GM23338 (cell line): ENCODE measurements around the gene MND1. TPM values are rescaled to one million over a fixed set of nuclear protein-coding genes. Genes with fewer than 3 reads are reported as not detected.

Source experiments
- ATAC-seq: fragments of 200-7000 bp; cut with Tn5 transposase; 3 replicates; pipeline ENCODE4 v1.9.1; 2020
- DNase-seq: peaks from one replicate; pipeline ENCODE4 v3.0.0-alpha.2; 2015; ENCODE audit warnings: low spot score
- H2AFZ ChIP-seq: fragments of 200-600 bp; sonication (generic); 2 replicates; pipeline ENCODE4 v1.8.0; 2016; ENCODE audit warnings: antibody characterized with exemption, mild to moderate bottlenecking, moderate library complexity
- H3F3A ChIP-seq: fragments of 200-600 bp; sonication (generic); replicated peaks from 2 replicates; pipeline ENCODE4 v1.8.0; 2017; ENCODE audit warnings: antibody characterized with exemption, mixed run types, low read depth
- H3K27ac ChIP-seq: fragments of 200-600 bp; sonication (generic); 2 replicates; pipeline ENCODE4 v1.6.1; 2016; ENCODE audit warnings: low read depth
- H3K27me3 ChIP-seq: fragments of 200-600 bp; sonication (generic); 2 replicates; pipeline ENCODE4 v1.8.0; 2016; ENCODE audit warnings: mild to moderate bottlenecking, mixed run types, moderate library complexity; ENCODE audit not compliant: insufficient read depth
- H3K36me3 ChIP-seq: fragments of 200-600 bp; sonication (generic); 2 replicates; pipeline ENCODE4 v1.8.0; 2016; ENCODE audit warnings: mild to moderate bottlenecking; ENCODE audit not compliant: insufficient read depth
- H3K4me1 ChIP-seq: fragments of 200-600 bp; sonication (generic); 2 replicates; pipeline ENCODE4 v1.8.0; 2016; ENCODE audit warnings: mild to moderate bottlenecking, moderate library complexity; ENCODE audit not compliant: insufficient read depth
- H3K4me2 ChIP-seq: fragments of 200-600 bp; sonication (generic); 2 replicates; pipeline ENCODE4 v1.7.1; 2017; ENCODE audit warnings: mixed run types
- H3K4me3 ChIP-seq: fragments of 200-600 bp; sonication (generic); 2 replicates; pipeline ENCODE4 v1.6.1; 2016; ENCODE audit warnings: mixed run types
- H3K79me2 ChIP-seq: fragments of 200-600 bp; sonication (generic); replicated peaks from 2 replicates; pipeline ENCODE4 v1.8.0; 2017; ENCODE audit warnings: mild to moderate bottlenecking; ENCODE audit not compliant: insufficient read depth
- H3K9me2 ChIP-seq: fragments of 200-600 bp; sonication (generic); 2 replicates; pipeline ENCODE4 v1.8.0; 2017; ENCODE audit not compliant: insufficient read depth
- H4K20me1 ChIP-seq: fragments of 200-600 bp; sonication (generic); replicated peaks from 2 replicates; pipeline ENCODE4 v1.8.0; 2017; ENCODE audit warnings: mild to moderate bottlenecking; ENCODE audit not compliant: insufficient read depth
- H3K27ac Mint-ChIP-seq: 2 replicates; pipeline ENCODE4 v1.8.0; 2020; ENCODE audit warnings: inconsistent platforms, mild to moderate bottlenecking, moderate library complexity, mixed read lengths
- H3K27me3 Mint-ChIP-seq: 3 replicates; pipeline ENCODE4 v1.8.0; 2022; ENCODE audit warnings: low read depth, mild to moderate bottlenecking, moderate library complexity, mixed read lengths, inconsistent platforms; ENCODE audit not compliant: insufficient read depth, poor library complexity
- H3K36me3 Mint-ChIP-seq: 3 replicates; pipeline ENCODE4 v1.8.0; 2021; ENCODE audit warnings: low read depth, mild to moderate bottlenecking, inconsistent platforms, moderate library complexity, mixed read lengths
- H3K4me1 Mint-ChIP-seq: 3 replicates; pipeline ENCODE4 v1.8.0; 2020; ENCODE audit warnings: mild to moderate bottlenecking, inconsistent platforms, mixed read lengths
- H3K4me3 Mint-ChIP-seq: 3 replicates; pipeline ENCODE4 v1.8.0; 2021; ENCODE audit warnings: moderate library complexity, mild to moderate bottlenecking, inconsistent platforms, mixed read lengths
- H3K9me3 Mint-ChIP-seq: 3 replicates; pipeline ENCODE4 v1.8.0; 2020; ENCODE audit warnings: moderate library complexity, mild to moderate bottlenecking, inconsistent platforms, mixed read lengths
- CREB1 ChIP-seq: fragments of 250-450 bp; sonication (Bioruptor Pico); IDR thresholded peaks from 2 replicates; pipeline ENCODE4 v1.5.0; 2020; ENCODE audit warnings: low read depth, mild to moderate bottlenecking, moderate library complexity
- NANOG ChIP-seq: IDR thresholded peaks from 2 replicates; pipeline ENCODE4 v1.6.1; 2016; ENCODE audit warnings: antibody characterized with exemption, borderline replicate concordance
- POLR2AphosphoS5 ChIP-seq: IDR thresholded peaks from 2 replicates; pipeline ENCODE4 v1.6.1; 2016; ENCODE audit warnings: antibody characterized with exemption, low read depth
- ZNF114 ChIP-seq: fragments of 250-450 bp; sonication (Bioruptor Pico); IDR thresholded peaks from 2 replicates; pipeline ENCODE4 v1.5.0; 2020; ENCODE audit warnings: mild to moderate bottlenecking, moderate library complexity
- polyA plus RNA-seq: library from polyadenylated mRNA; unstranded; fragments of >200 nt; fragmentation: Nextera tagmentation; extraction: Ambion mirVana; gene quantifications from 2 replicates; pipeline ENCODE4 v1.2.1, GENCODE V29; 2016
- total RNA-seq: library from RNA; depleted of rRNA; stranded (reverse); fragments of >200 nt; shearing (Covaris generic); gene quantifications from 2 replicates; pipeline ENCODE4 v1.2.3, GENCODE V29; 2014
- TF ChIP-seq, protein P1 (sequence below): IDR thresholded peaks from 2 replicates; pipeline ENCODE4 v1.6.1; 2016; ENCODE audit warnings: antibody characterized with exemption
- TF ChIP-seq, protein P2 (sequence below): fragments of 250-450 bp; sonication (Bioruptor Pico); IDR thresholded peaks from 2 replicates; pipeline ENCODE4 v1.5.0; 2020; ENCODE audit warnings: mild to moderate bottlenecking, moderate library complexity
- TF ChIP-seq, protein P3 (sequence below), 2 experiments: fragments of 200-600 bp in 1 of 2; sonication (generic) in 1 of 2; conservative IDR thresholded peaks; 2 replicates each; pipeline versions ENCODE4 v1.5.1 to v1.6.1; 2016 to 2017; ENCODE audit warnings: antibody characterized with exemption in 2 of 2, low read depth in 2 of 2, mild to moderate bottlenecking in 2 of 2, moderate library complexity in 1 of 2

Gene MND1
- total and polyA plus RNA-seq, 2 experiments from 2014 or later: 22.5 to 63.5 TPM

DNA sequence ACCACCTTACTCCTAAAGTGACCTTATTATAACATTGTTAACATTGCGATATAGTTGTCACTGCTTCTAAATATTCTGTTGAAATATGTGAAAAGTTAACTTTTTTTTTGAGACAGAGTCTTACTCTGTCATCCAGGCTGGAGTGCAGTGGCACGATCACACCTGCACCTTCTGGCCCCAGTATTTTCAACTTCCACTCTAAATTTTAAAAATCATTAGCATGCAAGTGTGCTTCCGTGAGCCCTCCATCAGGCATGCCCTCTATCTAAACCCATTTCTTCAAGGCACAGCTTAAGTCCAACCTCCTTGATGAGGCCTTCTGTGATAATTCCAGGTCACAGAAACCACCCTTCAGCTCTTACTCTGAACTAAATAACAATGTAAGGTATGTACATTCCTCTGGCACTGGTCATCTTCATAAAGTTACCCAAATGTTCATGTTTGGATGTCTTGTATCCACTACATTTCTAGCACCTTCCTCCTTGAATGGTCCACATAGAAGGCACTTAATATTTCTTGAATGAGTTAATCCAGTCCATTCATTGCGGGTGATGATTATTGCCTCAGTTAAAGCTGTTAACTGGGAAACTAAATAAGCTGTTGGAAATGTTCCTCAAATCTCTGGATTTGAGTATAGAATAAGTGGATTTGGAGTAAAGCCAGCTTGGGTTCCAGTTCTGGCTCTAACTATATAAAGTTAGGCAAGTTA lies 83.0 kb downstream of the MND1 start (continued):
- TF ChIP-seq, protein P1, sequence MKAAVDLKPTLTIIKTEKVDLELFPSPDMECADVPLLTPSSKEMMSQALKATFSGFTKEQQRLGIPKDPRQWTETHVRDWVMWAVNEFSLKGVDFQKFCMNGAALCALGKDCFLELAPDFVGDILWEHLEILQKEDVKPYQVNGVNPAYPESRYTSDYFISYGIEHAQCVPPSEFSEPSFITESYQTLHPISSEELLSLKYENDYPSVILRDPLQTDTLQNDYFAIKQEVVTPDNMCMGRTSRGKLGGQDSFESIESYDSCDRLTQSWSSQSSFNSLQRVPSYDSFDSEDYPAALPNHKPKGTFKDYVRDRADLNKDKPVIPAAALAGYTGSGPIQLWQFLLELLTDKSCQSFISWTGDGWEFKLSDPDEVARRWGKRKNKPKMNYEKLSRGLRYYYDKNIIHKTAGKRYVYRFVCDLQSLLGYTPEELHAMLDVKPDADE: no peak
- TF ChIP-seq POLR2AphosphoS5 (no peak), ZNF114 (CRISPR knock-in tag) (no peak)
- TF ChIP-seq, protein P2, sequence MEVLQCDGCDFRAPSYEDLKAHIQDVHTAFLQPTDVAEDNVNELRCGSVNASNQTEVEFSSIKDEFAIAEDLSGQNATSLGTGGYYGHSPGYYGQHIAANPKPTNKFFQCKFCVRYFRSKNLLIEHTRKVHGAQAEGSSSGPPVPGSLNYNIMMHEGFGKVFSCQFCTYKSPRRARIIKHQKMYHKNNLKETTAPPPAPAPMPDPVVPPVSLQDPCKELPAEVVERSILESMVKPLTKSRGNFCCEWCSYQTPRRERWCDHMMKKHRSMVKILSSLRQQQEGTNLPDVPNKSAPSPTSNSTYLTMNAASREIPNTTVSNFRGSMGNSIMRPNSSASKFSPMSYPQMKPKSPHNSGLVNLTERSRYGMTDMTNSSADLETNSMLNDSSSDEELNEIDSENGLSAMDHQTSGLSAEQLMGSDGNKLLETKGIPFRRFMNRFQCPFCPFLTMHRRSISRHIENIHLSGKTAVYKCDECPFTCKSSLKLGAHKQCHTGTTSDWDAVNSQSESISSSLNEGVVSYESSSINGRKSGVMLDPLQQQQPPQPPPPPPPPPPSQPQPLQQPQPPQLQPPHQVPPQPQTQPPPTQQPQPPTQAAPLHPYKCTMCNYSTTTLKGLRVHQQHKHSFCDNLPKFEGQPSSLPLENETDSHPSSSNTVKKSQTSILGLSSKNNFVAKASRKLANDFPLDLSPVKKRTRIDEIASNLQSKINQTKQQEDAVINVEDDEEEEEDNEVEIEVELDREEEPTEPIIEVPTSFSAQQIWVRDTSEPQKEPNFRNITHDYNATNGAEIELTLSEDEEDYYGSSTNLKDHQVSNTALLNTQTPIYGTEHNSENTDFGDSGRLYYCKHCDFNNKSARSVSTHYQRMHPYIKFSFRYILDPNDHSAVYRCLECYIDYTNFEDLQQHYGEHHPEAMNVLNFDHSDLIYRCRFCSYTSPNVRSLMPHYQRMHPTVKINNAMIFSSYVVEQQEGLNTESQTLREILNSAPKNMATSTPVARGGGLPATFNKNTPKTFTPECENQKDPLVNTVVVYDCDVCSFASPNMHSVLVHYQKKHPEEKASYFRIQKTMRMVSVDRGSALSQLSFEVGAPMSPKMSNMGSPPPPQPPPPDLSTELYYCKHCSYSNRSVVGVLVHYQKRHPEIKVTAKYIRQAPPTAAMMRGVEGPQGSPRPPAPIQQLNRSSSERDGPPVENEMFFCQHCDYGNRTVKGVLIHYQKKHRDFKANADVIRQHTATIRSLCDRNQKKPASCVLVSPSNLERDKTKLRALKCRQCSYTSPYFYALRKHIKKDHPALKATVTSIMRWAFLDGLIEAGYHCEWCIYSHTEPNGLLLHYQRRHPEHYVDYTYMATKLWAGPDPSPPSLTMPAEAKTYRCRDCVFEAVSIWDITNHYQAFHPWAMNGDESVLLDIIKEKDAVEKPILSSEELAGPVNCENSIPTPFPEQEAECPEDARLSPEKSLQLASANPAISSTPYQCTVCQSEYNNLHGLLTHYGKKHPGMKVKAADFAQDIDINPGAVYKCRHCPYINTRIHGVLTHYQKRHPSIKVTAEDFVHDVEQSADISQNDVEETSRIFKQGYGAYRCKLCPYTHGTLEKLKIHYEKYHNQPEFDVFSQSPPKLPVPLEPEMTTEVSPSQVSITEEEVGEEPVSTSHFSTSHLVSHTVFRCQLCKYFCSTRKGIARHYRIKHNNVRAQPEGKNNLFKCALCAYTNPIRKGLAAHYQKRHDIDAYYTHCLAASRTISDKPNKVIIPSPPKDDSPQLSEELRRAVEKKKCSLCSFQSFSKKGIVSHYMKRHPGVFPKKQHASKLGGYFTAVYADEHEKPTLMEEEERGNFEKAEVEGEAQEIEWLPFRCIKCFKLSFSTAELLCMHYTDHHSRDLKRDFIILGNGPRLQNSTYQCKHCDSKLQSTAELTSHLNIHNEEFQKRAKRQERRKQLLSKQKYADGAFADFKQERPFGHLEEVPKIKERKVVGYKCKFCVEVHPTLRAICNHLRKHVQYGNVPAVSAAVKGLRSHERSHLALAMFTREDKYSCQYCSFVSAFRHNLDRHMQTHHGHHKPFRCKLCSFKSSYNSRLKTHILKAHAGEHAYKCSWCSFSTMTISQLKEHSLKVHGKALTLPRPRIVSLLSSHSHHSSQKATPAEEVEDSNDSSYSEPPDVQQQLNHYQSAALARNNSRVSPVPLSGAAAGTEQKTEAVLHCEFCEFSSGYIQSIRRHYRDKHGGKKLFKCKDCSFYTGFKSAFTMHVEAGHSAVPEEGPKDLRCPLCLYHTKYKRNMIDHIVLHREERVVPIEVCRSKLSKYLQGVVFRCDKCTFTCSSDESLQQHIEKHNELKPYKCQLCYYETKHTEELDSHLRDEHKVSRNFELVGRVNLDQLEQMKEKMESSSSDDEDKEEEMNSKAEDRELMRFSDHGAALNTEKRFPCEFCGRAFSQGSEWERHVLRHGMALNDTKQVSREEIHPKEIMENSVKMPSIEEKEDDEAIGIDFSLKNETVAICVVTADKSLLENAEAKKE: no peak

DNA sequence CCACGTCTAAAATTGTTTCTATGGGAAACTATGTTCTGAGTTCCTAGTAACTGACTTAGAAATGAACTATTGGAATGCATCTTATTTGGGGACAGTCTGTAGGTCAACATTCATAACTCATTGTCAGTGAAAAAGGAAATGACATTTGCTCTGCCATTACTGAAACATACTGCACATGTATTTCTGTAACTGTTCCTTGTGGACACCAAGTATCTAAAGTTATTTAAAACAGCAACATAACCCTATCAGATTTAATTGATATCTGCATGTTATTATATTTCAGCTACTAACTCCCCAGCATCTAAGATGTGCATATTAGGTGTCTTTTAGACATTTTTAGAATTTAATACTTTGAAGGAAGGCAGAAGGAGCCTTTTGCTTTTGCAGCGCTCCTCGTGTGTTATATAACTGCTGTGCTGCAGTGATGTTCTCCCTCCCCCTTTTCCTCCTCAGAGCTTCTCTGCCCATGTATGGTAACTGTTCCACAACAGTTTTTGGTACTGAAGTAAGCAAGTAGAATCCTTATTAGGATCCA lies 84.5 kb downstream of the MND1 start:
- Mint-ChIP-seq H3K27ac (no peak overlapping the region), H3K27me3 (no peaks in the 10 kb centered on the region), H3K36me3 (no peaks in the 10 kb centered on the region), H3K4me1 (peaks cover 7% of the 10 kb centered on the region; the same call in 2 of the 3 replicates), H3K9me3 (no peaks in the 10 kb centered on the region), H3K4me3 (no peak overlapping the region)
- no peak overlapping the region for H3K4me2 ChIP-seq
- H3K4me3 ChIP-seq: no peak overlapping the region
- H3K36me3 ChIP-seq: no peaks in the 10 kb centered on the region
- ATAC-seq (no peak), DNase-seq (no peak)
- H4K20me1 ChIP-seq: no peaks in the 10 kb centered on the region
- no peak overlapping the region for H2AFZ ChIP-seq
- no peaks in the 10 kb centered on the region for H3K9me2 ChIP-seq
- H3K4me1 ChIP-seq: no peaks in the 10 kb centered on the region
- H3F3A ChIP-seq: no peaks in the 10 kb centered on the region
- H3K27ac ChIP-seq: no peak overlapping the region
- H3K79me2 ChIP-seq: no peaks in the 10 kb centered on the region
- no peaks in the 10 kb centered on the region for H3K27me3 ChIP-seq
- TF ChIP-seq, protein P3, sequence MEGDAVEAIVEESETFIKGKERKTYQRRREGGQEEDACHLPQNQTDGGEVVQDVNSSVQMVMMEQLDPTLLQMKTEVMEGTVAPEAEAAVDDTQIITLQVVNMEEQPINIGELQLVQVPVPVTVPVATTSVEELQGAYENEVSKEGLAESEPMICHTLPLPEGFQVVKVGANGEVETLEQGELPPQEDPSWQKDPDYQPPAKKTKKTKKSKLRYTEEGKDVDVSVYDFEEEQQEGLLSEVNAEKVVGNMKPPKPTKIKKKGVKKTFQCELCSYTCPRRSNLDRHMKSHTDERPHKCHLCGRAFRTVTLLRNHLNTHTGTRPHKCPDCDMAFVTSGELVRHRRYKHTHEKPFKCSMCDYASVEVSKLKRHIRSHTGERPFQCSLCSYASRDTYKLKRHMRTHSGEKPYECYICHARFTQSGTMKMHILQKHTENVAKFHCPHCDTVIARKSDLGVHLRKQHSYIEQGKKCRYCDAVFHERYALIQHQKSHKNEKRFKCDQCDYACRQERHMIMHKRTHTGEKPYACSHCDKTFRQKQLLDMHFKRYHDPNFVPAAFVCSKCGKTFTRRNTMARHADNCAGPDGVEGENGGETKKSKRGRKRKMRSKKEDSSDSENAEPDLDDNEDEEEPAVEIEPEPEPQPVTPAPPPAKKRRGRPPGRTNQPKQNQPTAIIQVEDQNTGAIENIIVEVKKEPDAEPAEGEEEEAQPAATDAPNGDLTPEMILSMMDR (conservative IDR thresholded peaks at IDR 0.05; ENCODE audit: low read depth in 2 of 2): no peak
- no peak for TF ChIP-seq CREB1 (CRISPR knock-in tag)
- TF ChIP-seq NANOG: no peak
- TF ChIP-seq POLR2AphosphoS5: no peak
